NCI-H82 treated with DMSO at 0.1 percent for 48 hours (cell line): ENCODE measurements around the gene GRIPAP1.

Experiments used
- DNase-seq: peaks from one replicate; lab custom pipeline; 2025; ENCODE audit not compliant: unreplicated experiment; lab: John Stamatoyannopoulos, UW

Gene GRIPAP1

GRCh38 chrX:49002091-49002935 lies at the start of gene GRIPAP1:
Gene GRIPAP1 (minus strand): TSS chrX:49002264. CDS start chrX:49002229, 35 bp downstream.
- peak; percentile 95 for DNase-seq

GRCh38 chrX:49043987-49044281 lies 41.9 kb upstream of the GRIPAP1 start:
- no peak for DNase-seq

- DNase-seq = peak; percentile 98
Observed at GRCh38 chrX:49043220-49043986, 41.3 kb upstream of the GRIPAP1 start, which contains the start of gene TFE3. Gene TFE3 (minus strand): TSS chrX:49043357. CDS start chrX:49043226, 131 bp downstream.

- DNase-seq = no peak
Observed at GRCh38 chrX:49042581-49043219, 40.6 kb upstream of the GRIPAP1 start.

- DNase-seq = peak; percentile 7
Observed at GRCh38 chrX:49041744-49042580, 39.9 kb upstream of the GRIPAP1 start.

- no peak for DNase-seq
Observed at GRCh38 chrX:49040376-49040955, 38.4 kb upstream of the GRIPAP1 start.

DNA sequence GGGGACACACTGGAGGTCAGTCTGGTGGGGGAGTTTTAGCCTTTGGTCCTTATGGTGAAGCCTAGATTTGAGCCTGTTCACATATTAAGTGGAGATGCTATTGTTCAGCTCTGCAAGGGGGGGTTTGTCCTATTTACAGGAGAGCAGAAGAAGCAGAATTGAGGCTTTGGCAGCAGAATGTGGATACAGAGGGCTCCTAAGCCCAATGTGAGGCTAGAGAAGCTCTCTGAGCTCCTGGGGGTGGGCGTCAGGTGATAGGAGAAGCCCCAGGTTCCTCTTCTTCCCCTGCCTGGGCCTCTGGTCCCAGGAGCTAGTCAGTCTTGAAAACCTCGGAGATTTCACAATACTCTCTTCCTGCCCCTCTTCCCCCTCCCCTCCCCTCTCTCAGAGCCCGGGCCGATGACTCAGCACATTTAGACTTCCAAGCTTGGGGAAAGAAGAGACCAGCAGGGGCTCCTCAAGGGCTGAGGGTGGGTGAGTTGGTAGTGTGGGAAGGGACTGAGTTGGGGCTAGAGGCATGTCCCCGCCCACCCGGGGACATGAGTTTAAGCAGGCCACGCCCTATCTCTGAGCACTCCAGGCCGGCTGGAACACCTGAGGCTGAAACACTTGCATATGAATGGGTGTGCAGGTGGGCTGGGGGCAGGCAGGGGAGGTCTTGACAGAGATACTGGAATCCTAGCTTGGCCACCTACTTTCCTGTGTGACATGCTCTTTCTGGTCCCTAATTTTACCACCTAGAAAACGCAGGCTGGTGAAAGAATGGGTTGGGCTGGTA lies 37.7 kb upstream of the GRIPAP1 start:
- peak; percentile 78 for DNase-seq

- no peak for DNase-seq
Observed at GRCh38 chrX:49037883-49038475, 35.9 kb upstream of the GRIPAP1 start.

DNA sequence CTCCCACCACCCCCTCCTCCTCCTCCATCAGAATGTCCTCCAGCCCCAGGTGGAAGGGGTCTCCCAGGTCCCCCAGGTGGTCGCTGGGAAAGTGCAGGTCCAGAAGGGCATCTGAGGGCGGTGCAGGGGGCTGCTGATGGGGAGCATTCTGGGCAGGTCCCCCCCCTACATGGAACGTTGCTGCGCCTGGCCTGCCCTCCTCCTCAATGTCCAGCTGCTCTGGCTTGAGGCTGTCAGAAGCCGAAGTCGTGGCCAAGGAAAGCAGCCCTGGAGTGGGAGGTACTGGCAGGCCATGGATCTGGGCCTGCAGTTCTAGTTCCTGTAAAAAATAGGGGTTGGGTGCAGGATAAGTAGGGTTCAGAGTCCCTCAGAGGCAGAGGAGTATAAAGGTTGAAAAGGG lies 28.2 kb upstream of the GRIPAP1 start:
- no peak for DNase-seq

- no peak for DNase-seq
Observed at GRCh38 chrX:49029876-49030275, 27.8 kb upstream of the GRIPAP1 start.

GRCh38 chrX:49019599-49020249 lies 17.7 kb upstream of the GRIPAP1 start:
- no peak for DNase-seq

- DNase-seq = no peak
Observed at GRCh38 chrX:49019050-49019449, 17.0 kb upstream of the GRIPAP1 start.

GRCh38 chrX:49003696-49004095 lies 1.6 kb upstream of the GRIPAP1 start:
- no peak for DNase-seq

GRCh38 chrX:49001521-49002090 lies 458 bp downstream of the GRIPAP1 start:
- peak; percentile 98 for DNase-seq

DNA sequence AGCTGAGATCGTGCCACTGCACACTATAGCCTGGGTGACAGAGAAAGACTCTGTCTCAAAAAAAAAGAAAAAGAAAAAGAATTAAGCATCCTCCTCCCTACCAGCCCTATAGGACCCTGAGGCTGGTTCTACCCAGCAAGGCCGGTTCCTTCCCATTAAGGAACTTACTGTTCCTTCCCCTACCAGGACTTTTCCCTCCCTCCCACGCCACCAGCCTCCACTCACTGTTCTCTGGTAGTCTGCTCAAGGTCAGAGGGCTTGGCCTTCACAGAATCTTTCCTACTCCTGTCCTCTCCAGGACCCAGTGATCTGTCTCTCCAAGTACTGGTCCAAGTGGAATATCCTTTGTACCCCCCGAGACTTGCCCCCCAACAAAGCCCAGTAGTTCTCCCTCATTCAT lies 1.4 kb downstream of the GRIPAP1 start:
- no peak for DNase-seq

DNA sequence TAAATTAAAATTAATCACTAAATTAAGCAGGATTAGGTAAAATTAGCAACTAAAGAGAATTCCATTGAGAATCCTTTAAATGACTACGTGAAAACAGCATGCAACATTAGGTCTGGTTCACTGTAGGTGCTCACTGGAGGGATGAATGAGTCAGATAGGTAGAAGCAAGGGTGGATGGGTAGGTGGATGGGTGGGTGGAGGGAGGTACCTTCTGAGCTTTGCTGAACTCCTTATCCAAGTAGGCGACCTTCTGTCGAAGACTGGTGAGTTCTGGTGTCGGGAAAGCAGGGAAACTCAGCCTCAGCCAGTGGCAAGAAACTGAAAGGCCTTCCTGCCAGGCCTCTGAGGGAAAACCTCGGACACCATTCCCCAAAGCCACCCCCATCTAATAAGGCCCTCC lies 3.0 kb downstream of the GRIPAP1 start:
- DNase-seq = no peak

DNA sequence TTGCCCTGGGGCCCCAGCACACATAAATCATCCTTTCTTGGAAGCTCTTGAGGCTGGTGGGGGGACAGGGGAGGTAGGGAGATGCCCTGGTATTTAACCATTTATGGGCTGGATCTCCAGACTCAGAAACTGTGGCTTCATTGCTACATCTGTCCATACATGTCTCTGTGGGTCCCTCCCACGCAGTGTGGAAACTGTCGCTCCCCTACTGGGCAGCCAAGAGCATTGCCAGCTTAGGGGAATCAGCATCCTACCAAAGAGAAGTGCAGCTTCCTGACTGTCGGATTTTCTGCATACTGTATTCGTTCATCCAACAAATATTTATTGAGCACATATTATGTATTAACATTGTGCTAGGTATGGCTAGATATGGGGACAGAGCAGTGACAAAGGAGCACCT lies 3.7 kb downstream of the GRIPAP1 start:
- no peak for DNase-seq

- DNase-seq = no peak
Observed at GRCh38 chrX:48997865-48998264, 4.2 kb downstream of the GRIPAP1 start.

DNA sequence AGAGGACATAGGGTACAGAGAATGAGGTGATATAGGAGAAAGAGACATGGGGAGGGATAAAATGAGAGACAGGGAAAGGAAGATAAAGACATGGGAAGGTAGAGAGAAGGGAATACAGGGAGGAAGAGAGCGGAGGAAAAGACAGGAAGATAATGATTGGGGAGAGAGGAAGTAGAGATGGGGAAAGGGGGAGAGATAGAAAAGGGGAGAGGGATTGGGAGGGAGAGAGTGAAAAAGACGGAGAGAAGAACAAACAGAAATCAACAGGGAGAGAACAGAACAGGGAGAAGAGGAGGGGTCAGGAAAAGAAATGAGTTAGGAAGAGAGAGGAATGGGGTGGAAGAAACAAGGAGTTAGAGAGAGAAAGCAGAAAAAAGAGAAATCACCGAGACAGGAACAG lies 4.6 kb downstream of the GRIPAP1 start:
- DNase-seq = no peak
